Measurements from ENCODE around the gene CERS3. TPM values are rescaled to one million over a fixed set of nuclear protein-coding genes. Genes with fewer than 3 reads are reported as not detected.

CERS3 gene
- total and polyA plus RNA-seq, 2 experiments from 2014 or later = not detected

- H3K4me3 ChIP-seq = no peak overlapping the region
- no peaks in the 10 kb centered on the region for H3K4me1 ChIP-seq (ENCODE audit: insufficient read depth)
- H3K4me2 ChIP-seq (ENCODE audit: unreplicated experiment) = no peak overlapping the region
- no peaks in the 10 kb centered on the region for H3K36me3 ChIP-seq (ENCODE audit: low read depth)
- no peaks in the 10 kb centered on the region for H4K20me1 ChIP-seq (ENCODE audit: insufficient read depth)
- no peaks in the 10 kb centered on the region for H3K79me2 ChIP-seq (ENCODE audit: insufficient read depth)
- H2AFZ ChIP-seq = no peak overlapping the region
- no peaks in the 10 kb centered on the region for H3F3A ChIP-seq (ENCODE audit: insufficient read depth)
- no peaks in the 10 kb centered on the region for H3K9me2 ChIP-seq (ENCODE audit: insufficient read depth)
- H3K27ac ChIP-seq = no peak overlapping the region
- 14 to 19% methylated on average over 2 of the region's 2 CpGs for WGBS, 2 experiments (ENCODE audit: low coverage in 1 of 2, low lambda C conversion rate in 2 of 2, missing lambda C conversion rate in 2 of 2)
- no peaks in the 10 kb centered on the region for H3K9me3 ChIP-seq (ENCODE audit: low read depth)
- no peaks in the 10 kb centered on the region for H3K27me3 ChIP-seq (replicated peaks; ENCODE audit: insufficient read depth)
- in situ Hi-C loops (cut with MboI) = no loop called here
- no peak overlapping the region for H3K9ac ChIP-seq
- DNase-seq = no peak
- TF ChIP-seq EZH2 (IDR thresholded peaks at IDR 0.05; ENCODE audit: insufficient read depth, poor library complexity, severe bottlenecking) (no peak), EZH2phosphoT487 (IDR thresholded peaks at IDR 0.05; ENCODE audit: insufficient read depth, low read depth) (no peak)
These were observed 135.7 kb downstream of the CERS3 start for GRCh38 chr15:100393008-100393407.

- Histone ChIP-seq H3K27ac (no peak overlapping the region), H3F3A (ENCODE audit: insufficient read depth) (no peaks in the 10 kb centered on the region), H3K79me2 (ENCODE audit: insufficient read depth) (no peaks in the 10 kb centered on the region), H3K36me3 (ENCODE audit: low read depth) (no peaks in the 10 kb centered on the region), H3K9me2 (ENCODE audit: insufficient read depth) (no peaks in the 10 kb centered on the region), H4K20me1 (ENCODE audit: insufficient read depth) (no peaks in the 10 kb centered on the region), H3K4me3 (no peak overlapping the region), H3K4me1 (ENCODE audit: insufficient read depth) (no peaks in the 10 kb centered on the region), H3K27me3 (replicated peaks; ENCODE audit: insufficient read depth) (no peaks in the 10 kb centered on the region), H3K9me3 (ENCODE audit: low read depth) (no peaks in the 10 kb centered on the region), H3K9ac (no peak overlapping the region), H2AFZ (no peak overlapping the region), H3K4me2 (ENCODE audit: unreplicated experiment) (no peak overlapping the region)
- TF ChIP-seq EZH2phosphoT487 (IDR thresholded peaks at IDR 0.05; ENCODE audit: insufficient read depth, low read depth) (no peak), EZH2 (IDR thresholded peaks at IDR 0.05; ENCODE audit: insufficient read depth, poor library complexity, severe bottlenecking) (no peak)
- in situ Hi-C loops (cut with MboI) = no loop called here
- DNase-seq = no peak
- 44 to 64% methylated on average over 3 of the region's 3 CpGs for WGBS, 2 experiments (ENCODE audit: low coverage in 1 of 2, low lambda C conversion rate in 2 of 2, missing lambda C conversion rate in 2 of 2)
These were observed 143.3 kb downstream of the CERS3 start for GRCh38 chr15:100385300-100386050.

GRCh38 chr15:100384108-100384410 lies 144.7 kb downstream of the CERS3 start:
- H2AFZ ChIP-seq = no peak overlapping the region
- WGBS, 2 experiments (ENCODE audit: low coverage in 1 of 2, low lambda C conversion rate in 2 of 2, missing lambda C conversion rate in 2 of 2) = 51 to 52% methylated on average over 10 of the region's 10 CpGs
- DNase-seq = no peak
- H4K20me1 ChIP-seq (ENCODE audit: insufficient read depth) = no peaks in the 10 kb centered on the region
- H3K4me2 ChIP-seq (ENCODE audit: unreplicated experiment) = no peak overlapping the region
- H3F3A ChIP-seq (ENCODE audit: insufficient read depth) = no peaks in the 10 kb centered on the region
- H3K27me3 ChIP-seq (replicated peaks; ENCODE audit: insufficient read depth) = no peaks in the 10 kb centered on the region
- in situ Hi-C loops (cut with MboI) = no loop called here
- H3K9ac ChIP-seq = no peak overlapping the region
- H3K9me3 ChIP-seq (ENCODE audit: low read depth) = no peaks in the 10 kb centered on the region
- TF ChIP-seq EZH2 (IDR thresholded peaks at IDR 0.05; ENCODE audit: insufficient read depth, poor library complexity, severe bottlenecking) (no peak), EZH2phosphoT487 (IDR thresholded peaks at IDR 0.05; ENCODE audit: insufficient read depth, low read depth) (no peak)
- H3K79me2 ChIP-seq (ENCODE audit: insufficient read depth) = no peaks in the 10 kb centered on the region
- H3K9me2 ChIP-seq (ENCODE audit: insufficient read depth) = no peaks in the 10 kb centered on the region
- H3K27ac ChIP-seq = no peak overlapping the region
- no peak overlapping the region for H3K4me3 ChIP-seq
- H3K4me1 ChIP-seq (ENCODE audit: insufficient read depth) = no peaks in the 10 kb centered on the region
- no peaks in the 10 kb centered on the region for H3K36me3 ChIP-seq (ENCODE audit: low read depth)

- no peak overlapping the region for H3K27ac ChIP-seq
- in situ Hi-C loops (cut with MboI) = no loop called here
These were observed 145.2 kb downstream of the CERS3 start for GRCh38 chr15:100383302-100384107.

More at GRCh38 chr15:100383302-100384107, 145.2 kb downstream of the CERS3 start:
- H4K20me1 ChIP-seq (ENCODE audit: insufficient read depth) = no peaks in the 10 kb centered on the region
- H3K4me1 ChIP-seq (ENCODE audit: insufficient read depth) = no peaks in the 10 kb centered on the region
- TF ChIP-seq EZH2 (IDR thresholded peaks at IDR 0.05; ENCODE audit: insufficient read depth, poor library complexity, severe bottlenecking) = no peak
- no peak overlapping the region for H2AFZ ChIP-seq
- no peak overlapping the region for H3K9ac ChIP-seq
- H3K79me2 ChIP-seq (ENCODE audit: insufficient read depth) = no peaks in the 10 kb centered on the region
- no peaks in the 10 kb centered on the region for H3F3A ChIP-seq (ENCODE audit: insufficient read depth)
- no peaks in the 10 kb centered on the region for H3K36me3 ChIP-seq (ENCODE audit: low read depth)
- H3K4me2 ChIP-seq (ENCODE audit: unreplicated experiment) = no peak overlapping the region
- no peaks in the 10 kb centered on the region for H3K9me3 ChIP-seq (ENCODE audit: low read depth)
- no peak overlapping the region for H3K4me3 ChIP-seq
- H3K27me3 ChIP-seq (replicated peaks; ENCODE audit: insufficient read depth) = no peaks in the 10 kb centered on the region
- peak; percentile 10 for DNase-seq
- H3K9me2 ChIP-seq (ENCODE audit: insufficient read depth) = no peaks in the 10 kb centered on the region
- 3 to 7% methylated on average over 3 of the region's 3 CpGs for WGBS, 2 experiments (ENCODE audit: low coverage in 1 of 2, low lambda C conversion rate in 2 of 2, missing lambda C conversion rate in 2 of 2)
